Vagina (tissue), 2 donors: Measurements from ENCODE around the gene MSI2. TPM values are rescaled to one million over a fixed set of nuclear protein-coding genes. Genes with fewer than 3 reads are reported as not detected.

Source experiments
- DNase-seq, 2 donors: peaks; one replicate each; pipeline ENCODE4 v3.0.0-alpha.2; 2017; ENCODE audit errors: extremely low spot score in 2 of 2
- H3K27ac ChIP-seq: fragments of 200-600 bp; sonication (generic); one replicate; pipeline ENCODE4 v1.5.1; 2019
- H3K27me3 ChIP-seq: fragments of 200-600 bp; sonication (generic); one replicate; pipeline ENCODE4 v1.5.1; 2019
- H3K36me3 ChIP-seq, 2 donors: fragments of 200-600 bp; sonication (generic); one replicate each; pipeline ENCODE4 v1.5.1; 2017 to 2019
- H3K4me1 ChIP-seq: fragments of 200-600 bp; sonication (generic); one replicate; pipeline ENCODE4 v1.5.1; 2019
- H3K4me3 ChIP-seq, 2 donors: fragments of 200-600 bp; sonication (generic); 1 replicate in 1 of 2; 2 replicates in 1 of 2; pipeline ENCODE4 v1.5.1; 2016 to 2019
- H3K9me3 ChIP-seq: fragments of 200-600 bp; sonication (generic); one replicate; pipeline ENCODE4 v1.5.1; 2019
- CTCF ChIP-seq, 3 experiments: fragments of 450-650 bp in 2 of 3; fragments of 200-600 bp in 1 of 3; sonication (generic) in 1 of 3; IDR thresholded peaks; one replicate each; pipeline ENCODE4 v1.5.1; 2017 to 2019; ENCODE audit warnings: antibody characterized with exemption in 3 of 3, mild to moderate bottlenecking in 2 of 3, moderate library complexity in 2 of 3
- POLR2A ChIP-seq, 2 donors: fragments of 450-650 bp; IDR thresholded peaks; one replicate each; pipeline ENCODE4 v1.6.1; 2017; ENCODE audit warnings: antibody characterized with exemption in 2 of 2, mild to moderate bottlenecking in 2 of 2, moderate library complexity in 2 of 2
- POLR2AphosphoS5 ChIP-seq, 2 donors: sonication (generic); formaldehyde crosslinking; IDR thresholded peaks; one replicate each; pipeline ENCODE4 v1.9.0; 2017; ENCODE audit warnings: antibody characterized with exemption in 2 of 2, mild to moderate bottlenecking in 2 of 2, low read depth in 1 of 2; ENCODE audit not compliant: insufficient read depth in 1 of 2
- intact Hi-C: fragments of 100-400 bp; cut with DNase I; formaldehyde crosslinking; loops from one replicate; pipeline ENCODE4 v1.15.1; 2023
- total RNA-seq: library from RNA; depleted of rRNA; stranded (reverse); fragments of >200 nt; gene quantifications from one replicate; pipeline ENCODE4 v1.2.3, GENCODE V29; 2016

MSI2 gene
- total RNA-seq, 1 donor from 2014 or later, result 27.3 TPM

DNA sequence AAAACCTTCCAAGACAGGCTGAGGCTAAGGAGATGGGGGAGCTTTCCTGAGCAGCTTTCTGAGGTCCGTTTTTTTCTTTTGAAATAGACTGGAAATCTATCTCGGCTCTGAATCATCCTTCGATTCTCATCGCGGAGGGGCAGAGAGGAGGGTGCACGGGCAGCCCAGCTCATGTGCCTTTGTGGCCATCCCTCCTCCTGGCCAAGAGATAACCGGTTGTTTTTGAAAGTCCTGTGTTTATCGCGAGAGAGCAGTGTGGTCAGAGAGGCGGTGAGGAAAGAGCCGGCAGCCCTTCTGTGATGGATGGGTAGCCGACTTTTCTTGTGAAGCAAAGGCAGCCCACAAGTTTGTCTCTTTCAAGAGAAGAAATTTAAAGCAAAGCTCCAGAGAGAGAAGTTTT is 297.2 kb downstream of the MSI2 start:
- intact Hi-C loops, result no loop called here
- Histone ChIP-seq H3K36me3 (no peaks in the 10 kb centered on the region), H3K4me1 (peaks cover 20% of the 10 kb centered on the region), H3K9me3 (no peaks in the 10 kb centered on the region), H3K27ac (no peak overlapping the region), H3K27me3 (no peaks in the 10 kb centered on the region), H3K4me3 (no peak overlapping the region)
- TF ChIP-seq POLR2A (IDR thresholded peaks at IDR 0.05), result no peak
- TF ChIP-seq POLR2AphosphoS5 (IDR thresholded peaks at IDR 0.05; ENCODE audit: insufficient read depth in 1 of 2, low read depth in 1 of 2), result no peak
- no peak for TF ChIP-seq CTCF (IDR thresholded peaks at IDR 0.05)
- no peak for DNase-seq

GRCh38 chr17:57553991-57554825 is 297.9 kb downstream of the MSI2 start:
- DNase-seq, result no peak
- Histone ChIP-seq H3K4me3 (no peak overlapping the region), H3K27ac (no peak overlapping the region), H3K4me1 (peaks cover 20% of the 10 kb centered on the region), H3K9me3 (no peaks in the 10 kb centered on the region), H3K36me3 (no peaks in the 10 kb centered on the region), H3K27me3 (no peaks in the 10 kb centered on the region)
- intact Hi-C loops, result no loop called here
- no peak for TF ChIP-seq CTCF (IDR thresholded peaks at IDR 0.05)
- TF ChIP-seq POLR2AphosphoS5 (IDR thresholded peaks at IDR 0.05; ENCODE audit: insufficient read depth in 1 of 2, low read depth in 1 of 2), result no peak
- no peak for TF ChIP-seq POLR2A (IDR thresholded peaks at IDR 0.05)

GRCh38 chr17:57554826-57555635 is 298.7 kb downstream of the MSI2 start:
- DNase-seq, result no peak
- no peak overlapping the region for H3K27ac ChIP-seq
- H3K36me3 ChIP-seq, result no peaks in the 10 kb centered on the region
- intact Hi-C loops, result no loop called here
- H3K9me3 ChIP-seq, result no peaks in the 10 kb centered on the region
- peaks cover 20% of the 10 kb centered on the region for H3K4me1 ChIP-seq
- TF ChIP-seq POLR2AphosphoS5 (IDR thresholded peaks at IDR 0.05; ENCODE audit: insufficient read depth in 1 of 2, low read depth in 1 of 2) (no peak), CTCF (IDR thresholded peaks at IDR 0.05) (no peak), POLR2A (IDR thresholded peaks at IDR 0.05) (no peak)
- no peak overlapping the region for H3K4me3 ChIP-seq
- H3K27me3 ChIP-seq, result no peaks in the 10 kb centered on the region

DNA sequence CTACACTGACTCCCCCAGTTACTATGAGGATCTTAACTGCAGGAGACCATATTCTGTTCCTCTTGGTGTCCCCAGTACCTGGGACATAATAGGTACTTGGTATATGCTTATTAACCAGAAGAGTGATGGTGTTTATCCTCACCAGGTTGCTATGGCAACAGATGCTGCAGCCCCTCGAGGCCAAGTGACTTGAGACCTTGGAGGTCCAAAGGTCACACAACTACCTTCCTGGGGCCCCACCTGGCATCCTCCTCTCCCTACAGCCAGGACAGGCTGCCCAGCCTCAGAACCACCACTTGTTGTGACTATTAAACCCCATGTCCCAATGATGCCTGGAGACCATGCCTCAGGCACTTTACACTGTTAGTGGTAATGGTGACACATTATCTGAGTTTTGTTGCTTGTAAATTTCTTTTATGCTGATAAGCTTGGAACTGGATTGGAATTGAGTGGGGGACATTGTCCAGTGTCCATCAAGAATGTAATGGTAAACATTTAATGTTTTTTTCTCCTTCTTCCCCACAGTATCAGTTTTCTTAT is 299.4 kb downstream of the MSI2 start:
- DNase-seq, result no peak
- Histone ChIP-seq H3K36me3 (no peaks in the 10 kb centered on the region), H3K4me1 (peaks cover 20% of the 10 kb centered on the region), H3K9me3 (no peaks in the 10 kb centered on the region), H3K27ac (no peak overlapping the region), H3K4me3 (no peak overlapping the region), H3K27me3 (no peaks in the 10 kb centered on the region)
- intact Hi-C loops, result no loop called here
- TF ChIP-seq POLR2A (IDR thresholded peaks at IDR 0.05) (no peak), POLR2AphosphoS5 (IDR thresholded peaks at IDR 0.05; ENCODE audit: insufficient read depth in 1 of 2, low read depth in 1 of 2) (no peak), CTCF (IDR thresholded peaks at IDR 0.05) (no peak)
